WTC11 (cell line): Measurements from ENCODE around the gene BMPR1B.

Experiments used
- ARID4B ChIP-seq: sonication (generic); formaldehyde crosslinking; IDR thresholded peaks from 2 replicates; pipeline ENCODE4 v1.8.0; 2023; ENCODE audit warnings: missing genetic modification reagents, mild to moderate bottlenecking, borderline replicate concordance
- CTCF ChIP-seq: fragments of 200-600 bp; IDR thresholded peaks from 2 replicates; pipeline ENCODE4 v1.8.0; 2022; ENCODE audit warnings: antibody characterized with exemption
- TF ChIP-seq, protein P1 (sequence below): sonication (generic); formaldehyde crosslinking; IDR thresholded peaks from 2 replicates; pipeline ENCODE4 v1.8.0; 2022; ENCODE audit warnings: mild to moderate bottlenecking, missing genetic modification reagents

DNA sequence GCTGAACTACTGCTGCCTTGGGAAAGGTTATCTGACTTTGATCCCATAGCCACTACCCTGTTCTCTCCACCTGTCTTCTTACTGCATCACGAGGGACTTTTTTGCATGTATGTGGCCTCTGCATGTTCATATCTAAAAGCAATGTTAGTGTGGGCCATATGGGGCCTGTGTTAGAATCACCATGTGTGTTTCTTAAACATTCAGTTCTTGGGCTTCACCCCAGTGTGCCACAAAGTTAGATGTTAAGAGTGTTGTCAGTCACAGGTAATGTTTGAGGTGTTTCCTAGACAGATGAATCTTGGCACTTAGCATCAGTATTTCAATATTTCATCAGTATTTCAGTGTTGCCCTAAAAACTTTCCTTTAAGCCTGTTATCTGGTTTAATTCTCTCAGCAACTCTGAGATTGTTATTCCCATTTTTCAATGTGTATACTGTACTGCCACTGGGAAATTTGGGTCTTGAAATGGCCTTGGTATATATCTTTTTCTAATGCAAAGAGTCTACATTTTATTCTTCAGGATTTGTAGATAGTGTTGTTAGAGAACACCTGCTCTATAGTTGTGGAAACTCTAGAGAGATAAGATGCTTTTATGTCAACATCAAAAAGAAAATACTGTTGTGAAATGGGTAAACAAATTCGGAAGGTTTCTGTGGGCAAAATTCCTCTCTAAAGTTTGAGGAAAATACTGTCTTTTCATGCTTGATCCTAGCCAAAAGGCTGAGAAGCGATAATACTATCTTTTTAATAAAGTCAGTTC is 259.7 kb downstream of the BMPR1B start:
- TF ChIP-seq, protein P1, sequence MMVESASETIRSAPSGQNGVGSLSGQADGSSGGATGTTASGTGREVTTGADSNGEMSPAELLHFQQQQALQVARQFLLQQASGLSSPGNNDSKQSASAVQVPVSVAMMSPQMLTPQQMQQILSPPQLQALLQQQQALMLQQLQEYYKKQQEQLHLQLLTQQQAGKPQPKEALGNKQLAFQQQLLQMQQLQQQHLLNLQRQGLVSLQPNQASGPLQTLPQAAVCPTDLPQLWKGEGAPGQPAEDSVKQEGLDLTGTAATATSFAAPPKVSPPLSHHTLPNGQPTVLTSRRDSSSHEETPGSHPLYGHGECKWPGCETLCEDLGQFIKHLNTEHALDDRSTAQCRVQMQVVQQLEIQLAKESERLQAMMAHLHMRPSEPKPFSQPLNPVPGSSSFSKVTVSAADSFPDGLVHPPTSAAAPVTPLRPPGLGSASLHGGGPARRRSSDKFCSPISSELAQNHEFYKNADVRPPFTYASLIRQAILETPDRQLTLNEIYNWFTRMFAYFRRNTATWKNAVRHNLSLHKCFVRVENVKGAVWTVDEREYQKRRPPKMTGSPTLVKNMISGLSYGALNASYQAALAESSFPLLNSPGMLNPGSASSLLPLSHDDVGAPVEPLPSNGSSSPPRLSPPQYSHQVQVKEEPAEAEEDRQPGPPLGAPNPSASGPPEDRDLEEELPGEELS: no peak
- TF ChIP-seq CTCF: no peak
- no peak for TF ChIP-seq ARID4B (CRISPR knock-in tag)
